ENCODE measurements around the gene CD46.

CD46 gene

GRCh38 chr1:207789792-207790787 lies 38.2 kb downstream of the CD46 start:
- H3K27ac ChIP-seq (ENCODE audit: low read depth, low read length), result no peak overlapping the region

GRCh38 chr1:207791290-207791689 lies 39.4 kb downstream of the CD46 start:
- TF ChIP-seq EZH2phosphoT487 (IDR thresholded peaks at IDR 0.05; ENCODE audit: borderline replicate concordance, low read length) (no peak), CTCF (IDR thresholded peaks at IDR 0.05; ENCODE audit: low read depth, low read length, poor library complexity, severe bottlenecking) (no peak)

More at GRCh38 chr1:207789792-207790787, 38.2 kb downstream of the CD46 start:
- Histone ChIP-seq H3K36me3 (ENCODE audit: control insufficient read depth, low read length) (peaks cover 33% of the 10 kb centered on the region), H3K4me2 (ENCODE audit: low read length) (no peak overlapping the region), H3K9me3 (ENCODE audit: control insufficient read depth, insufficient read depth, low read length) (no peaks in the 10 kb centered on the region), H3K27me3 (ENCODE audit: control insufficient read depth, low read length) (no peaks in the 10 kb centered on the region), H3F3A (ENCODE audit: control insufficient read depth, insufficient read depth) (0 out of 2 replicates have a peak, but pooled peaks cover 3% of the 10 kb centered on the region), H3K9me2 (replicated peaks; ENCODE audit: control insufficient read depth, low read length) (no peaks in the 10 kb centered on the region), H4K20me1 (ENCODE audit: control insufficient read depth, insufficient read depth, low read depth, low read length) (no peaks in the 10 kb centered on the region), H3K4me1 (ENCODE audit: control insufficient read depth, low read length) (no peaks in the 10 kb centered on the region), H3K4me3 (ENCODE audit: low read length) (no peak overlapping the region), H3K79me2 (ENCODE audit: control insufficient read depth, low read length) (no peaks in the 10 kb centered on the region)
- TF ChIP-seq EZH2phosphoT487 (IDR thresholded peaks at IDR 0.05; ENCODE audit: borderline replicate concordance, low read length) (no peak), CTCF (IDR thresholded peaks at IDR 0.05; ENCODE audit: low read depth, low read length, poor library complexity, severe bottlenecking) (no peak)

DNA sequence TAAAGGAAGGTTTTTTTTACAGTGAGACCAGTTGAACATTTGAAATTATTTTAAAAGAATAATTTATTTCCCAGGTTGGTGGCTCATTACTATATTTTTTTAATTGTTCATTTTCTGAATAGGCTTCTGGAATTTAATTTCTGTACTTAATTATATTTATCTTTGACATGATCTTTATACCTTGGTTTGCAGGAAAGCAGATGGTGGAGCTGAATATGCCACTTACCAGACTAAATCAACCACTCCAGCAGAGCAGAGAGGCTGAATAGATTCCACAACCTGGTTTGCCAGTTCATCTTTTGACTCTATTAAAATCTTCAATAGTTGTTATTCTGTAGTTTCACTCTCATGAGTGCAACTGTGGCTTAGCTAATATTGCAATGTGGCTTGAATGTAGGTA lies 41.5 kb downstream of the CD46 start:
- H3K4me2 ChIP-seq (ENCODE audit: low read length), result no peak overlapping the region
- H3K9me2 ChIP-seq (replicated peaks; ENCODE audit: control insufficient read depth, low read length), result no peaks in the 10 kb centered on the region
- no peak overlapping the region for H3K27ac ChIP-seq (ENCODE audit: low read depth, low read length)

More at GRCh38 chr1:207791290-207791689, 39.4 kb downstream of the CD46 start:
- H3K79me2 ChIP-seq (ENCODE audit: control insufficient read depth, low read length), result no peaks in the 10 kb centered on the region
- no peak overlapping the region for H3K4me2 ChIP-seq (ENCODE audit: low read length)
- no peaks in the 10 kb centered on the region for H3K27me3 ChIP-seq (ENCODE audit: control insufficient read depth, low read length)
- peaks cover 28% of the 10 kb centered on the region for H3K36me3 ChIP-seq (ENCODE audit: control insufficient read depth, low read length)
- no peaks in the 10 kb centered on the region for H3K9me2 ChIP-seq (replicated peaks; ENCODE audit: control insufficient read depth, low read length)
- H3K4me1 ChIP-seq (ENCODE audit: control insufficient read depth, low read length), result no peaks in the 10 kb centered on the region
- no peak overlapping the region for H3K27ac ChIP-seq (ENCODE audit: low read depth, low read length)
- no peaks in the 10 kb centered on the region for H3K9me3 ChIP-seq (ENCODE audit: control insufficient read depth, insufficient read depth, low read length)
- 0 out of 2 replicates have a peak, but pooled peaks cover 3% of the 10 kb centered on the region for H3F3A ChIP-seq (ENCODE audit: control insufficient read depth, insufficient read depth)
- no peak overlapping the region for H3K4me3 ChIP-seq (ENCODE audit: low read length)
- 0 out of 2 replicates have a peak, but pooled peaks cover 2% of the 10 kb centered on the region for H4K20me1 ChIP-seq (ENCODE audit: control insufficient read depth, insufficient read depth, low read depth, low read length)

More for the DNA sequence above, 41.5 kb downstream of the CD46 start:
- Histone ChIP-seq H3K4me1 (ENCODE audit: control insufficient read depth, low read length) (no peaks in the 10 kb centered on the region), H3K36me3 (ENCODE audit: control insufficient read depth, low read length) (peaks cover 28% of the 10 kb centered on the region), H4K20me1 (ENCODE audit: control insufficient read depth, insufficient read depth, low read depth, low read length) (0 out of 2 replicates have a peak, but pooled peaks cover 2% of the 10 kb centered on the region), H3K9me3 (ENCODE audit: control insufficient read depth, insufficient read depth, low read length) (no peaks in the 10 kb centered on the region), H3K4me3 (ENCODE audit: low read length) (no peak overlapping the region), H3K79me2 (ENCODE audit: control insufficient read depth, low read length) (no peaks in the 10 kb centered on the region), H3K27me3 (ENCODE audit: control insufficient read depth, low read length) (no peaks in the 10 kb centered on the region), H3F3A (ENCODE audit: control insufficient read depth, insufficient read depth) (0 out of 2 replicates have a peak, but pooled peaks cover 3% of the 10 kb centered on the region)
- TF ChIP-seq CTCF (IDR thresholded peaks at IDR 0.05; ENCODE audit: low read depth, low read length, poor library complexity, severe bottlenecking), result no peak
- TF ChIP-seq EZH2phosphoT487 (IDR thresholded peaks at IDR 0.05; ENCODE audit: borderline replicate concordance, low read length), result no peak

Measured in DOHH2 (cell line).